GM18520 (cell line): Measurements from ENCODE around the gene AAK1.

ENCODE experiments used
- ATAC-seq: cut with Tn5 transposase; IDR thresholded peaks from one replicate; pipeline ENCODE4 v1.9.1; 2021; ENCODE audit not compliant: unreplicated experiment

Gene AAK1

DNA sequence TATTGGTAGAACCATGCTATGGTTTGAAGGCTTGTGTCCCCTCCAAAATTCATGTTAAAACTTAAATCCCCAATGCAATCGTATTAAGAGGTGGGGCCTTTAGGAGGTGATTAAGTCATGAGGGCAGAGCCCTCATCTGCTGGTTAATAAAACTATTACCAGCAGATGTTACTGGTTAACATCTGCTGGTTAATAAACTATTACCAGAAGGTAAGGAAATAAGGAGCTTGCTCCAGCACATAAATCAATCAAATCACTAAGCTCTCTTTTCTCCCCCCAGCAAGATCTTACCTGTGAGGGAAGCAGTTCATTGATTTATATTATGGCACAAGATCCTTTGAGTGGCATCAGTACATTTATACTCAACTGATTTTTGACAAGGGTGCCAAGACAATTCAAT is 96.9 kb downstream of the AAK1 start:
- ATAC-seq, result no peak

DNA sequence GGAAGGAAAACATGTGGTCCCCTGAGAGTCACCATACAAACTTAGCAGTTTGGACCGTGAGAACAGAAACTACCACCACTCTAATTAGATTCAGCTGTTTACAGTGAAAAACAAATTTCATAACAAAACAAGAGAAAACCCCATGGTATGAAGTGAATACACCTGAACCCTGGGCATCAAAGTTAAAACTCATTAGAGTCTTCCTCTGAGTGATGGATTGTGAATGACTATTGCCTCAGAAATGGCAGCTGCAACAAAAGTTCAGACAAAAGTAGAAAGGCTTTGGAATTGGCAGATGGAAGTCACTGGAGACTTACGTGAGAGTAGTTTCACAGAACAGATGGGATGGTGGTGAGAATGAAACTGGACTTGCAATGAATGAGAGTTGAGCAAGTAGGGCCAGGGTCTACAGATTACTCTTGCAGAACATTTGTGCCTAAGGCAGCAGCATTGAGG is 98.0 kb downstream of the AAK1 start:
- ATAC-seq, result peak; percentile 63

- no peak for ATAC-seq
Observed at GRCh38 chr2:69544951-69545350, 98.6 kb downstream of the AAK1 start.

- ATAC-seq, result no peak
Observed at GRCh38 chr2:69539549-69539908, 104.0 kb downstream of the AAK1 start.

DNA sequence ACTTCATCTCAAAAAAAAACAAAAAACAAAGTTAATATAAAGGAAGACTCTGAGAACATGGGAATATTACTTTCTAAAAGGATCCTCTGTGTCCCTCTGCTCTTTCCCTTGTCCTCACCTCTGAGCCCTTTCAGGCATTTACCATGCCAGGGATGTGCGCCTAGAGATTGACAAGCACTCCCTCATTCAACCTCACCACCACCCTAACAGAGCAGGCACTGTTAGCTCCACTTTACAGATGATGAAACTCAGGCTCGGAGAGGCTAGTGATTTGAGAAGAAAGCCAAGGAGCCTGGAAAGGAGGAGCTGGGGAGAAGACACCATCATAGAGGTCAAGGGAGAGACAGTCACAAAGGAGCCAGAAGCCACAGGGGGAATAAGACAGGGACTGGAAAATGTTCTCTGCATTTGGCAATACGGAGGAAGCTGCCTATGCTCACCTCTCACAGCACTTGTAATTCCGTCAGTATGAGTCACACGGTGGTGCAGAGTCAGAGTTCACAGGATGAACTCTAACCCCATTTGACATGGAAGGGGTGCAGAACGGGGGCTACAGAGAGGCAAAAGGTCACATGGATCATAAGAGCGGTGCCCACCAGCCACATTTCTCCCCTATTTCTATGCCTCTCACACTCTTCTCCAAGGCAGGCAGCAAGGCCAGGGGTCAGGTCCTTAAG is 104.5 kb downstream of the AAK1 start:
- no peak for ATAC-seq

DNA sequence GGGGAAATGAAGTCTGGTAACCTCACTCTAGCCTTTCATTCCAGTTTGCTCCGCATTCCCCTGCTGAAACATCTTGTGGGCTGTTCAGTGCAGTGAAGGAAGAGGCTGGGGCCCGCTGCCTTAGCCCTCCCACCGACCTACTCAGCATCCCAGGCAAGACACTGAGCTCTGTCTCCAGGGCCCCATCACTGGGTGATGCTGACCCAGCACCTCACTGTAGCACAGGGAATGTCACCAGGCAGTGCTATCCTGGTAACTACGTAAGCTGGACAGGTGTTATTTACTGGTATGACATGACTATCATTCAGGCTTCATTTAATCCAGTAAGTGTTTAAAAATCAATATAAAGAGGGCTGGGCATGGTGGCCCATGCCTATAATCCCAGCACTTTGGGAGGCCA is 105.3 kb downstream of the AAK1 start:
- ATAC-seq, result no peak

DNA sequence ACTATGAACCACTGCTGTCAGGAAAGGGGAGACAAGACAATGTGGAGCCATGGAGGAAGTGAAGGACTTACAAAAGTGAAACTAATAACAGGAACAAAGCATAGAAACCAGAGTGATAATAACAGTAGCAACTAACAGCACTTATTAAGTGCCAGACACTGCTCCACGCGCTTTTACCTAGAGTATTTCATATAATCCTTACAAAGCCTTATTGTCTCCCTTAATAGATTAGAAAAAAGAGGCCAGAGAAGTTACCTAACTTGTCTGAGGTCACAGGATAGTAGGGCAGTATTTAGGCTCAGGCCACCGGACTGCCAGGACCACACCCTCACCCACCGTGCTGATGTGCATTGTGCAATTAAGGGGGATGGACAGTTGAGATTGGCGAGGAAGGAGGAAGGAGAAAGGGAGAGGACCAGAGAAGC is 107.7 kb downstream of the AAK1 start:
- ATAC-seq, result no peak

- ATAC-seq, result no peak
Observed at GRCh38 chr2:69531186-69531585, 112.4 kb downstream of the AAK1 start.

DNA sequence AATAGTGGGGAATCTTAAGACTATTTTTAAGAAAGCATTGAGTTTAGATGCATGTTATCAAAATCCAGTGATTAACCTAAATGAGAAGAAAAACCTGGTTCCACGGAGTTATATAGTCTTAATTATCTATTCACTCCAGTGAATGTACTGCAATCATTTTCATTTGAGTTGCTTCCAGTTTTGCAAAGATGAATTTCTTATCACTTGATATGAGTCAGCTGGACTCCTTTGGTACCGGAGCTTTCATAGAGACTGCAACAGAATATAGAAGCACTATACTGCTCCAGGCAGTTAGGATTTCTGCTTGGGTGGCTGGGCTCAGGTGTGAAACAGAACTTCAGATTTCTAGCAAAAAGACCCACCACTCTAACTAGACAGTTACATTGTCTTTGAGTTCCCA is 114.1 kb downstream of the AAK1 start:
- no peak for ATAC-seq

DNA sequence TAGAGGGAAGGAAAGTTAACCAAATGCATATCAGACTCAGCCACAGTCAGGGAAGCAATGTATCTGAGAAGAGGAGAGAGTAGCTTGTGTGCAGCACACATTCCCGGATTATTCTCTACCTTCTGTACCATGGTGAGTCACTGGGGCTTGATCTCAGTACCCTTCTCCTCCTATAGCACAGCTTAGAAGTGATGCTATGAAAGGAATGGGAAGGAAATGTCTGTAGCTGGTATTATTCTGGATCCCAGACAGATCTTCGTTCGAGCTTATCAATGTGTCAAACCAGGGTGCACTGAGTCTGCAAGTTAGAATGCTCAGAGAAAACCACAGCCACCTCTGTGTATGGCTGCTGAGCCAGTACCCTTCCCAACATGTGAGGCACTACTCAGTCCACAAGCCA is 118.3 kb downstream of the AAK1 start:
- no peak for ATAC-seq

- no peak for ATAC-seq
Observed at GRCh38 chr2:69524799-69525198, 118.7 kb downstream of the AAK1 start.

GRCh38 chr2:69521747-69522146 is 121.8 kb downstream of the AAK1 start:
- ATAC-seq, result no peak

- no peak for ATAC-seq
Observed at GRCh38 chr2:69518841-69519240, 124.7 kb downstream of the AAK1 start.

GRCh38 chr2:69517410-69517809 is 126.1 kb downstream of the AAK1 start:
- ATAC-seq, result no peak

- ATAC-seq, result no peak
Observed at GRCh38 chr2:69514819-69515218, 128.7 kb downstream of the AAK1 start.

GRCh38 chr2:69514406-69514805 is 129.1 kb downstream of the AAK1 start:
- no peak for ATAC-seq

DNA sequence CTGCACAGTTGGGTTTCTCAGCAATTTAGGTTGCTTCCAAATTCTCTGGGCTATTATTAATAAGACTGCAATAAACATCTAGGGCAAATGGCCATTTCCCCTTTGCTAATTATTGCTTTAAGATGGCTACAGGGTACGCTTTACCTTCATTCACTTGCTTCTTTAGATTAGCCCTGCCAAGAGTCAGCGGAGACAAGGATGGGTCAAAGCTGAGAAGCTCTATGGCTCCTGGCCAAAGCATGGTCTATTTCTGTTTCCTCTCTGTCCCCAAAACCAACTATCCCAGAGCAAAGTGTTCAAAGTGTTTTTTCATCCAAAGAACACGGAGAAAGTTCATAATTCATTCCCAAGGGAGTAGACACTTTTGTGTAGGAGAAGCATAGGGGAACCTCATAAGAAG is 131.1 kb downstream of the AAK1 start:
- no peak for ATAC-seq

DNA sequence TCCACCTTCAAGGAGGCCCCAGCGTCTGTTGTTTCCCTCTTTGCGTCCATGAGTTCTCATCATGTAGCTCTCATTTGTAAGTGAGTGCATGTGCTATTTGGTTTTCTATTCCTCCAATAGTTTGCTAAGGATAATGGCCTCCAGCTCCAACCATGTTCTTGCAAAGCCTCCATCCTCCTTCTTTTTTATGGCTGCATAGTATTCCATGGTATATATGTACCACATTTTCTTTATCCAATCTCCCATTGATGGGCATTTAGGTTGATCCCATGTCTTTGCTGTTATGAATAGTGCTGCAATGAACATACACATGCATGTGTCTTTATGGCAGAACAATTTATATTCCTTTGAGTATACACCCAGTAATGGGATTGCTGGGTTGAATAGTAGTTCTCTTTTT is 133.3 kb downstream of the AAK1 start:
- ATAC-seq, result no peak

- no peak for ATAC-seq
Observed at GRCh38 chr2:69509750-69510140, 133.8 kb downstream of the AAK1 start.

DNA sequence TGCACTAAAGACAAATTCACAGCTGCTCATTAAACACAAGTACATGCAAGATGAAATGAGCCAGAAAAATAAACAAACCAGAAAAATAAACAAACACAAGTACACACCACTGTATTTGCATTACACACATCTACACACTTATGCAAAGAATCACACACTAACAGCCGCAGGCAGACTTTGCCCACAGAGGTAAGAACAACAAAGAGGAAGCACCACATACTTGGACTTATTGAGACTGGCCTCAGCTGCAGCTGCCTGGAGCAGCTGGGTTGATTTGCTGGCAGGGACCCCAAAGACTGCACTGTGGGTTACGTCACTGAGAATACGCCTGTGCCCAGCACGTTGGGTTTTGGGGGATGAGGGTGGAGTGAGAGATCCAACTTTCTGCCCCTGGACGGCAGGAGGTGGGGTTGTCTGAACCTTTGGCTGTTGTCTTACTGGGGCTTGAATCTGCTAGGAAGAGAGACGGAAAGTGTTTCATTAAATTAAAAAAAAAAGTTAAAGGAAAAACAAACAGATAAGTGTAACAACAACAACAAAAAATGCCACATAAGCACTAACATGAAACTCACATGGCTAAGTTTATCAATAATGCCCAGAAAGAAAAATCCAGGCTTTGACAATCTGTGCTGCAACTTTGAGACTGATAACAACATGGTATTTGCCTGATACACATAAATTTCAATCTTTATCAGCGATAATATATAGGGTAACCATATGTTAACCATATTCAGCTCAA is 134.4 kb downstream of the AAK1 start:
- no peak for ATAC-seq

GRCh38 chr2:69505710-69506109 is 137.8 kb downstream of the AAK1 start:
- no peak for ATAC-seq

GRCh38 chr2:69501301-69501700 is 142.2 kb downstream of the AAK1 start:
- no peak for ATAC-seq

DNA sequence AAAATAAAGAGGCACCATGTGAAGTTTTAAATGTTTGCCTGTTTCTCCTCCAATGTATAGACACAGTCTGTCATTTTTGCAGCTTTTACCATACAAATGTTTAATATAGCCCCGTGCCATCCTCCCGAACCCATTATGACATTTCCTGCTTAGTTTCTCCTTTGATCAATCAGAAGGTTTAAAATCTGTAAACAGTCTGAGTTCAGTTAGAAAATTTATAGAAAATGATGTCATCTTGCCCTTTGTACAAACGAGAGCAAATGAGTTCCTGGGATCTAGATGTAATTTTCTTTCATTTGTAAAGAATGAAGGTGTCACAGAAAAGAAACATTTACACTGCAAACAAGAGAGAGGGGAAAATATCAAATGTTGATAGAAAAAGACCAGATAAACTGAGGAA is 143.6 kb downstream of the AAK1 start:
- ATAC-seq, result no peak
